ENCODE data around the gene EPN2. TPM values are rescaled to one million over a fixed set of nuclear protein-coding genes. Genes with fewer than 3 reads are reported as not detected.

The EPN2 gene
- total RNA-seq, 1 experiment from 2014 or later = 57.8 TPM

GRCh38 chr17:19299866-19300265 is 62.7 kb downstream of the EPN2 start:
- Histone ChIP-seq H3K56ac (ENCODE audit: insufficient read length, low read depth, low read length) (no peak overlapping the region), H2BK15ac (ENCODE audit: low read depth, low read length) (no peak overlapping the region), H3K18ac (ENCODE audit: insufficient read length, low read depth, low read length) (no peak overlapping the region), H3K4me1 (ENCODE audit: insufficient read depth, low read length) (no peaks in the 10 kb centered on the region), H3K23me2 (ENCODE audit: insufficient read length, low read depth, low read length, poor library complexity, severe bottlenecking) (no peaks in the 10 kb centered on the region), H4K91ac (ENCODE audit: insufficient read length, low read depth, low read length) (no peak overlapping the region), H2AFZ (ENCODE audit: low read length) (no peak overlapping the region), H3K79me2 (ENCODE audit: insufficient read depth, low read length) (no peaks in the 10 kb centered on the region; the same call in 1 of the 2 replicates), H3K9ac (ENCODE audit: extremely low read depth, insufficient read length, low read length) (no peak overlapping the region), H3K23ac (ENCODE audit: insufficient read length, low read depth, low read length) (no peak overlapping the region), H2BK20ac (ENCODE audit: low read depth, low read length, poor library complexity, severe bottlenecking) (no peak overlapping the region), H3K4ac (ENCODE audit: low read depth, low read length) (no peak overlapping the region), H4K8ac (replicated peaks; ENCODE audit: insufficient read length, low read depth, low read length) (no peak overlapping the region), H3K27ac (ENCODE audit: insufficient read length, low read depth, low read length) (no peak overlapping the region), H3K79me1 (ENCODE audit: insufficient read depth, low read depth, low read length, poor library complexity, severe bottlenecking) (no peaks in the 10 kb centered on the region), H2AK5ac (ENCODE audit: insufficient read length, low read length) (no peak overlapping the region), H3K9me3 (ENCODE audit: control insufficient read depth, low read depth, low read length) (no peaks in the 10 kb centered on the region), H3T11ph (ENCODE audit: low read length) (no peak overlapping the region), H3K14ac (ENCODE audit: insufficient read depth, low read length) (no peak overlapping the region), H2BK12ac (ENCODE audit: insufficient read length, low read depth, low read length) (no peak overlapping the region), H2BK5ac (ENCODE audit: insufficient read length, low read length) (no peak overlapping the region), H4K20me1 (ENCODE audit: control insufficient read depth, insufficient read depth, insufficient read length) (no peaks in the 10 kb centered on the region), H4K5ac (ENCODE audit: insufficient read length, low read depth, low read length) (no peak overlapping the region), H3K4me2 (ENCODE audit: insufficient read depth, insufficient read length, low read length) (no peak overlapping the region), H2BK120ac (ENCODE audit: low read depth, low read length, poor library complexity, severe bottlenecking) (no peak overlapping the region), H3K27me3 (ENCODE audit: insufficient read depth, low read length) (no peaks in the 10 kb centered on the region)
- H3K9me3 Mint-ChIP-seq = no peaks in the 10 kb centered on the region
- peaks cover 10 to 14% of the 10 kb centered on the region in 2 experiments for H3K4me1 Mint-ChIP-seq
- no CpG with 5 or more reads among the region's 7 CpGs for WGBS (ENCODE audit: extremely low coverage, insufficient read length, low lambda C conversion rate)
- peak overlapping the region; percentile 31 to 83 (median 32); a peak in 2 of 7 replicates for H3K27ac Mint-ChIP-seq
- no peak for TF ChIP-seq CTCF (conservative IDR thresholded peaks at IDR 0.05)
- no peaks in the 10 kb centered on the region for H3K27me3 Mint-ChIP-seq (ENCODE audit: low read depth)
- H3K36me3 Mint-ChIP-seq (ENCODE audit: insufficient read depth in 1 of 3, low read depth in 3 of 3) = no peaks in the 10 kb centered on the region; a peak in 1 of 7 replicates
- H3K4me3 Mint-ChIP-seq = no peak overlapping the region
- DNase-seq = no peak

Data from H9 (cell line).